Stimulated activated naive CD8-positive, alpha-beta T cell treated with anti-CD3 and anti-CD28 coated beads, Interleukin-15, amount 100 ng/mL, for 72 hours (primary cell): ENCODE measurements around the gene DTNB.
A peak's percentile ranks its signal among the peaks of the same experiment; 100 is the strongest.
"Not testable (repeated sequence)": the region's sequence is repeated elsewhere in the genome, so short reads cannot be mapped to it uniquely, and the experiment has no call there.

Experiments used
- ATAC-seq: fragments of 150-1000 bp; cut with Tn5 transposase; 2 replicates; pipeline ENCODE4 v1.10.0; 2021; ENCODE audit warnings: mild to moderate bottlenecking, moderate library complexity
- DNase-seq, 2 donors: peaks; one replicate each; pipeline ENCODE4 v3.0.0; 2021 to 2022
- H3K27ac Mint-ChIP-seq, 2 donors: one replicate each; pipeline ENCODE4 v1.8.0; 2022; ENCODE audit warnings: mild to moderate bottlenecking in 2 of 2, mixed read lengths in 2 of 2, moderate library complexity in 2 of 2
- H3K27me3 Mint-ChIP-seq: one replicate; pipeline ENCODE4 v1.8.0; 2022; ENCODE audit warnings: mixed read lengths
- H3K4me1 Mint-ChIP-seq: one replicate; pipeline ENCODE4 v1.8.0; 2022; ENCODE audit warnings: mild to moderate bottlenecking, mixed read lengths
- H3K4me3 Mint-ChIP-seq, 2 donors: one replicate each; pipeline ENCODE4 v1.8.0; 2022; ENCODE audit warnings: mild to moderate bottlenecking in 2 of 2, mixed read lengths in 2 of 2, moderate library complexity in 1 of 2
- H3K9me3 Mint-ChIP-seq, 2 donors: one replicate each; pipeline ENCODE4 v1.8.0; 2022; ENCODE audit warnings: mixed read lengths in 2 of 2

Gene DTNB

GRCh38 chr2:25534455-25534854 is 138.9 kb downstream of the DTNB start:
- Mint-ChIP-seq H3K4me3 (no peak overlapping the region), H3K27me3 (no peaks in the 10 kb centered on the region), H3K27ac (no peak overlapping the region), H3K9me3 (no peaks in the 10 kb centered on the region), H3K4me1 (no peaks in the 10 kb centered on the region)
- no peak for ATAC-seq
- DNase-seq: no peak

DNA sequence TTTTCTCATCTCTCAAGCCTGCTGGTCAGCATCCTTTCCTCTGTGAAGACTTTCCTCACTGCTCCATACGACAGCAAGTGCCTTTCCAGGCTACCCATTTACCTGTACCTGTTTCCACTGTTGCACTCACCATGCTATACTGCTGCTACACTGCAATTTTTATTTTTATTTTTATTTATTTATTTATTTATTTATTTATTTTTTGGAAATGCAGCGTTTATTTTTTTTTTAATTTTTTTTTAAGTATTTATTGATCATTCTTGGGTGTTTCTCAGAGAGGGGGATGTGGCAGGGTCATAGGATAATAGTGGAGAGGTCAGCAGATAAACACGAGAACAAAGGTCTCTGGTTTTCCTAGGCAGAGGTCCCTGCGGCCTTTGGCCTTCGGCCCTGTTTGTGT is 139.6 kb downstream of the DTNB start:
- H3K4me1 Mint-ChIP-seq, H3K9me3 Mint-ChIP-seq, ATAC-seq, DNase-seq, H3K27ac Mint-ChIP-seq, H3K27me3 Mint-ChIP-seq, H3K4me3 Mint-ChIP-seq: not testable (repeated sequence)

GRCh38 chr2:25532521-25532920 is 140.9 kb downstream of the DTNB start:
- H3K4me1 Mint-ChIP-seq: no peaks in the 10 kb centered on the region
- no peaks in the 10 kb centered on the region for H3K27me3 Mint-ChIP-seq

GRCh38 chr2:25529034-25529433 is 144.3 kb downstream of the DTNB start:
- ATAC-seq: no peak
- Mint-ChIP-seq H3K9me3 (no peaks in the 10 kb centered on the region), H3K4me1 (no peaks in the 10 kb centered on the region), H3K27ac (no peak overlapping the region), H3K27me3 (no peaks in the 10 kb centered on the region), H3K4me3 (no peak overlapping the region)
- DNase-seq: no peak

More at GRCh38 chr2:25532521-25532920, 140.9 kb downstream of the DTNB start:
- no peak for DNase-seq
- Mint-ChIP-seq H3K4me3 (no peak overlapping the region), H3K9me3 (no peaks in the 10 kb centered on the region), H3K27ac (no peak overlapping the region)
- ATAC-seq: no peak

DNA sequence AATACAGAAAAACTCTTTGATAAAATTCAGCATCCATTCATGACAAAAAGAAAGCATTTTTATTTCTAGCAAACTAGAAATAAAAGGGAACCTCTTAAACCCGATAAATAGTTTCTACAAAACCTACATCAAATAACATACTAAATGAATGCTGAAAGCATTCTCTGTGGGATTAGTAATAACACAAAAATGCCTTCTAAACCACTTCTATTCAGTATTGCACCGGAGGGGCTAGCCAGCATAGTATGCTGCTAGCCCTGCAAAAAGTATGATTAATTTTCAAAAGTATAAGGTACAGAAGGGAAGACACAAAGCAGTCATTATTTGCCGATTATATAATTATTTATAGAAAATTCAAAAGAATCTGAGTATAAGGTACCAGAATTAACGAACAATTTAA is 145.2 kb downstream of the DTNB start:
- DNase-seq (no peak), ATAC-seq (no peak)
- no peak overlapping the region for H3K27ac Mint-ChIP-seq
- H3K4me1 Mint-ChIP-seq: no peaks in the 10 kb centered on the region
- H3K27me3 Mint-ChIP-seq: no peaks in the 10 kb centered on the region
- H3K9me3 Mint-ChIP-seq: no peaks in the 10 kb centered on the region
- H3K4me3 Mint-ChIP-seq: no peak overlapping the region

DNA sequence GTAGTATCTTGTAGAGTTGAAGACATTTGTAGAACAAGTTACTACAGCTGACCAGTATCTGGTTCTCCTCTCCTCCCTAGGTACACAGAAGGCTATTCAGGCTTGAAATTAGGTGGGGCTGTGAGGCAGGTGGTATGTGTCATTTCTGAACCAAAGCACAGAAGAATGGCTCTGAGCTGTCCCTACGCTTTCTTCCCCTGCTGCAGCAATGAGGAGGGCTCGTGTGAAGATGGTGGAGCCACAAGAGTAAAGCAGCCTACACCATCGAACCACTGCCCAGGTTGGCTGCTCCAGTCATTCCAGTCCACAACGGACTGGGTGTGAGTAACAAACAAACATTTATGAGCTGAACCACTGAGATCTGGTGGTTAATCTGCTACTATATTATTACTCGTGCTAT is 148.9 kb downstream of the DTNB start:
- peaks cover 11% of the 10 kb centered on the region for H3K4me1 Mint-ChIP-seq
- H3K27ac Mint-ChIP-seq: no peak overlapping the region
- no peaks in the 10 kb centered on the region for H3K27me3 Mint-ChIP-seq
- ATAC-seq: no peak
- no peak overlapping the region for H3K4me3 Mint-ChIP-seq
- H3K9me3 Mint-ChIP-seq: no peaks in the 10 kb centered on the region
- no peak for DNase-seq

GRCh38 chr2:25523060-25523459 is 150.3 kb downstream of the DTNB start:
- H3K27ac Mint-ChIP-seq: no peak overlapping the region

DNA sequence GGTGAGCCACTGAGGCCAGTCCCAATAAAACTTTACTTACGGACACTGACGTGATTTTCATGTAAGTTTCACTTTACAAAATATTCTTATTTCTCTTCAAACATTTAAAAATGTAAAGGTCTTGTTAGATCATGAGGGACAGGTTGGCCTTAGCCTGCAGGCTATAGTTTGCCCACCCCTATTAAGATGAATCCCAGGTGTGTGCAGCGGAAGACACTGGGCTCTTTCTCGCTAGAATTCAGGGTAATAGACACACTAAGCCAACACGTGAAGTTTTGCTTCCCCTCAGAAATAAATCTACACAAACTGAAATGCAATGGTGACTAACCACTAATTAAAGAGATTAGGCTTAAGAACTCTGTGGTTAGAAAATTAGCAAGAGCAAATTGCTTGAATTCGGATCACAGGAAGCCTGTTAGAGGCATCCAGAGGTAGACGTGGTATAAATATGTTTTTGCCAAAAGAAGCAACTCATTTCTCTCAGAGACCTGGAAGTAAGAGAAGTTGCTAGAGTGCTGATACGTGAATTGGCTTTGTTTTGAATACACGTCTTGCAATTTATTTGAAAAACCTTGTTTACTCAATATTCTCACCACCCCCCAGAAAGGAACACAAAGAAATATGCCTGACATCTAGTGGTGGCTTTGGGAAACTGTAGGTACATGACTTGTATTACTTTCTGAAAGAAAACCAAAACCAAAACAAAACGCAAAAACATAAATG is 151.6 kb downstream of the DTNB start:
- Mint-ChIP-seq H3K4me3 (peak overlapping the region; percentile 48 to 71), H3K9me3 (no peaks in the 10 kb centered on the region), H3K27me3 (no peaks in the 10 kb centered on the region), H3K27ac (peak overlapping the region; percentile 67 to 92), H3K4me1 (peaks cover 18% of the 10 kb centered on the region)
- DNase-seq (peak; percentile 48), ATAC-seq (peak; percentile 99)

More at GRCh38 chr2:25523060-25523459, 150.3 kb downstream of the DTNB start:
- H3K4me3 Mint-ChIP-seq: no peak overlapping the region
- no peak for ATAC-seq
- H3K27me3 Mint-ChIP-seq: no peaks in the 10 kb centered on the region
- H3K9me3 Mint-ChIP-seq: no peaks in the 10 kb centered on the region
- no peak for DNase-seq
- H3K4me1 Mint-ChIP-seq: peaks cover 11% of the 10 kb centered on the region

DNA sequence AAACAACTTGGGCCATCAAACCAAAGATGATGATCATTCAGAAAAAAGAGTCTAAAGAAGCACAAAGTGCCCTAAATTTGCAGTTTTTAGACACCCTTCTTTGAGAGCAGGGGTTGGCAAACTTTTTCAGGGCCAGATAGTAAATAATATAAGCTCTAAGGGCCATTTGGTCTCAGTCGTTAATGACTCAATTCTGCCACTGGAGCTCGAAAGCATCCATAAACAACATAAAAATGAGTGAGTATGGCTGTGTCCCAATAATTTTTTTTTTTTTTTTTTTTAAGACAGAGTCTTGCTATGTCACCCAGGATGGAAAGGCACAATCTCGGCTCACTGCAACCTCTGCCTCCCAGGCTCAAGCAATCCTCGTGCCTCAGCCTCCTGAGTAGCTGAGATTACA is 152.3 kb downstream of the DTNB start:
- Mint-ChIP-seq H3K9me3 (no peaks in the 10 kb centered on the region), H3K4me1 (peaks cover 18% of the 10 kb centered on the region), H3K27me3 (no peaks in the 10 kb centered on the region), H3K27ac (no peak overlapping the region), H3K4me3 (no peak overlapping the region)
- ATAC-seq: no peak
- DNase-seq: no peak

DNA sequence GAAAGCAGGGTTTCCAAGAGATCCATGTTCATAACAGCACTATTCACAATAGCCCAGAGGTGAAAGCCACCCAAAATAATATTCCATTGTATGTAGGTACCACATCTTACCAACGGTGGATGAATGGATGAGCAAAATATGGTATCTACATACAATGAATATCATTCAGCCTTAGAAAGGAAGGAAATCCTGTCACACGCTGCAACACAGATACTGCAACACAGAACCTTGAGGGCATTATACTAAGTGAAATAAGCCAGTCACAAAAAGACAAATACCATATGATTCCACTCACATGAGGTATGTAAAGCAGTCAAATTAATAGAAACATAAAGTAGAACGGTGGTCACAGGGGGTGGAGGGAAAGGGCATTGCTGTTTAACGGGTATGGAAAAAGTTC is 155.7 kb downstream of the DTNB start:
- ATAC-seq (no peak), DNase-seq (no peak)
- Mint-ChIP-seq H3K27me3 (no peaks in the 10 kb centered on the region), H3K4me1 (peaks cover 34% of the 10 kb centered on the region), H3K9me3 (no peaks in the 10 kb centered on the region), H3K27ac (no peak overlapping the region), H3K4me3 (no peak overlapping the region)

- peaks cover 23% of the 10 kb centered on the region for H3K4me1 Mint-ChIP-seq
- no peak for DNase-seq
- peak overlapping the region in 1 of 2 donors; percentile 34 for H3K4me3 Mint-ChIP-seq
- ATAC-seq: no peak
- peak overlapping the region; percentile 12 to 73 for H3K27ac Mint-ChIP-seq
- H3K27me3 Mint-ChIP-seq: no peaks in the 10 kb centered on the region
- no peaks in the 10 kb centered on the region for H3K9me3 Mint-ChIP-seq
Measured at GRCh38 chr2:25514043-25514637, 159.2 kb downstream of the DTNB start.

- no peak overlapping the region for H3K27ac Mint-ChIP-seq
- DNase-seq (no peak), ATAC-seq (no peak)
- H3K4me1 Mint-ChIP-seq: peaks cover 21% of the 10 kb centered on the region
- no peaks in the 10 kb centered on the region for H3K27me3 Mint-ChIP-seq
- H3K4me3 Mint-ChIP-seq: no peak overlapping the region
- H3K9me3 Mint-ChIP-seq: no peaks in the 10 kb centered on the region
Measured at GRCh38 chr2:25512707-25513106, 160.7 kb downstream of the DTNB start.

DNA sequence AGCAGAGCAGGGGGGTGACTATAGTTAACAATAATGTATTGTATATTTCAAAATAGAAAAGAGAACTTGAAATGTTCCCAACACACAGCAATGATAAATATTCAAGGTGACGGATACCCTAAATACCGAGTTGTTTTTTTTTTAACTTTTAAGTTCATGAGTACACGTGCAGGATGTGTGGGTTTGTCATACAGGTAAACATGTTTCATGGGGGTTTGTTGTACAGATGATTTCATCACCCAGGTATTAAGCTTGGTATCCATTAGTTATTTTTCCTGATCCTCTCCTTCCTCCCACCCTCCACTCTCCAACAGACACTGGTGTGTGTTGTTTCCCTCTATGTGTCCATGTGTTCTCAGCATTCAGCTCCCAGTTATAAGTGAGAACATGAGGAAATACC is 167.2 kb downstream of the DTNB start:
- ATAC-seq: no peak
- DNase-seq: no peak
- Mint-ChIP-seq H3K9me3 (no peaks in the 10 kb centered on the region), H3K4me3 (no peak overlapping the region), H3K27me3 (no peaks in the 10 kb centered on the region), H3K4me1 (no peaks in the 10 kb centered on the region), H3K27ac (no peak overlapping the region)

DNA sequence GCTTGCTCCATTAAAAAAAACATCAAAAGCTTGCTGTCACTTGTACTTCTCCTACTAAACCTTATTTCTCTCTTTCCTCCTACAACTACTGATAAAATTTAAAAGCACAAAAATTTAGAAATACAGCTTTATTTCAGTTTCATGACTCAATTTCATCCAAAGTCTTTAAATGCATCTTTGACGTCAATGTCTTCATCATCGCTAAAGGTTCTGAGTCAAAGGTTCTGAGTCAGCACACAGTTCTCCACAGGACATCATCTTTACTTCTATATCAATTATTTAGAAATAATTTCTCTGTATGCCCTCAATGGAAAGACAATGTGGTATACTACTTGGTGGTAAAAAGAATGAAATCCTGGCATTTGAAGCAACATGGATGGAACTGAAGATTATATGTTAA is 167.8 kb downstream of the DTNB start:
- H3K27ac Mint-ChIP-seq: no peak overlapping the region
- no peaks in the 10 kb centered on the region for H3K27me3 Mint-ChIP-seq
- no peak overlapping the region for H3K4me3 Mint-ChIP-seq
- ATAC-seq: no peak
- no peaks in the 10 kb centered on the region for H3K9me3 Mint-ChIP-seq
- no peak for DNase-seq
- H3K4me1 Mint-ChIP-seq: no peaks in the 10 kb centered on the region

DNA sequence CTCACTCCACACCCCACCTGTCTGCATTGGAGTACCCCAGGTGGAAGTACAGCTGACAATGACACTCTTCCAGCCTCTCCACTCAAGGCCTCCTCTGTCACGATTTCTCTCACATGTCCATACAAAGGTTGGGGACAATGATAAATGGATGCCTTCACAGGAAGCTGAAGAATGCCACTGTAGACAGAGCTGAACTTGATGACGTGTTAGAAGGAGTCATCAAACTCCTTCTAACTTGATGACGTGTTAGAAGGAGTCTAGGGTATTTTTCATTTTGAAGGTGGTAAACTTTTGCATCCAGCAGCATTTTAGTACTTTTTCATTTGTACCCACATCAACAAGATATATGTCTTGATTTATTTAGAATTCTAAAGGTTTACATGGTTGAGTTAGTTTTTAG is 168.2 kb downstream of the DTNB start:
- Mint-ChIP-seq H3K4me1 (no peaks in the 10 kb centered on the region), H3K27me3 (no peaks in the 10 kb centered on the region), H3K9me3 (no peaks in the 10 kb centered on the region), H3K4me3 (no peak overlapping the region), H3K27ac (no peak overlapping the region)
- DNase-seq (no peak), ATAC-seq (no peak)

- DNase-seq (no peak), ATAC-seq (no peak)
- no peak overlapping the region for H3K4me3 Mint-ChIP-seq
- no peaks in the 10 kb centered on the region for H3K4me1 Mint-ChIP-seq
- H3K9me3 Mint-ChIP-seq: no peaks in the 10 kb centered on the region
- no peaks in the 10 kb centered on the region for H3K27me3 Mint-ChIP-seq
- H3K27ac Mint-ChIP-seq: no peak overlapping the region
Measured at GRCh38 chr2:25504266-25504665, 169.1 kb downstream of the DTNB start.

DNA sequence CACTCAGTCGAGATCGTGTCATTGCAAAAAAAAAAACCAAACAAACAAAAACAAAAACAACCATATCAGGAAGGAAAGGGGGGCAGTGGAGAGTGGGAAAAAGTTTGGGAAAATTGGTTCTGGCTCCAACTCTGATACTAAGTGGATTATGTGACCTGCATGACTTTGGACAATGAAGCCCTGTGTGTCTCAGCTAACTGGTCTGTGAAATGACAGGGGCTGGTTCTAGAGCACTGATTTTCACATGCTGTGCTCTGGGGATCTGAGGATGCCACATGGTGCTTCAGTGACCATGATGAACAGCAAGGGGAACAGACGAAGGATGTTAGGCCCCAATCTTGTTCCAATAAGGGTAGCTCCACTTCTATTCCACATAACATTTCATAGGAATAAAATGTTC is 174.2 kb downstream of the DTNB start:
- H3K4me1 Mint-ChIP-seq: peaks cover 6% of the 10 kb centered on the region
- H3K4me3 Mint-ChIP-seq: no peak overlapping the region
- ATAC-seq (no peak), DNase-seq (no peak)
- no peak overlapping the region for H3K27ac Mint-ChIP-seq
- H3K9me3 Mint-ChIP-seq: no peaks in the 10 kb centered on the region
- no peaks in the 10 kb centered on the region for H3K27me3 Mint-ChIP-seq
